OCI-LY7 (cell line): ENCODE data around the gene SLC45A3. TPM values are rescaled to one million over a fixed set of nuclear protein-coding genes. Genes with fewer than 3 reads are reported as not detected.

ENCODE experiments used
- BruUV-seq: library from RNA; stranded (reverse); fragments of 400-500 nt; replicated peaks from 2 replicates; lab custom pipeline; 2021; lab: Mats Ljungman, UMichigan
- CTCF ChIA-PET: fragments of 300-600 bp; sonication (Branson Sonifier 250); formaldehyde crosslinking; loops from one replicate; lab custom pipeline; 2022; ENCODE audit warnings: antibody characterized with exemption; ENCODE audit not compliant: unreplicated experiment; lab: Charles Lee
- POLR2A ChIA-PET: fragments of 300-600 bp; sonication (Branson Sonifier 250); formaldehyde crosslinking; loops from one replicate; lab custom pipeline; 2022; ENCODE audit warnings: antibody characterized with exemption; lab: Charles Lee
- DNase-seq: peaks from one replicate; pipeline ENCODE4 v3.0.0-alpha.2; 2015; ENCODE audit warnings: low spot score
- H2AFZ ChIP-seq: fragments of 200-600 bp; sonication (generic), shearing (Covaris generic); 2 replicates; pipeline ENCODE4 v1.6.1; 2014; ENCODE audit warnings: mild to moderate bottlenecking, antibody characterized with exemption, low read length, moderate library complexity
- H3K27ac ChIP-seq: fragments of 200-600 bp; sonication (generic); 2 replicates; pipeline ENCODE4 v1.5.1; 2014; ENCODE audit warnings: mixed run types, low read depth, mild to moderate bottlenecking, moderate library complexity, low read length, inconsistent platforms; ENCODE audit not compliant: poor library complexity, severe bottlenecking
- H3K36me3 ChIP-seq: fragments of 200-600 bp; sonication (generic); 2 replicates; pipeline ENCODE4 v1.6.1; 2014; ENCODE audit warnings: mild to moderate bottlenecking, antibody characterized with exemption, low read length, moderate library complexity, mixed read lengths; ENCODE audit not compliant: insufficient read depth
- H3K4me1 ChIP-seq: fragments of 200-600 bp; sonication (generic); 2 replicates; pipeline ENCODE4 v1.5.1; 2014; ENCODE audit warnings: mild to moderate bottlenecking, low read length; ENCODE audit not compliant: insufficient read depth, poor library complexity, severe bottlenecking
- H3K4me2 ChIP-seq: fragments of 200-600 bp; sonication (generic); 2 replicates; pipeline ENCODE4 v1.6.1; 2014; ENCODE audit warnings: mild to moderate bottlenecking, low read length
- H3K4me3 ChIP-seq: fragments of 200-600 bp; sonication (generic); 2 replicates; pipeline ENCODE4 v1.5.1; 2014; ENCODE audit warnings: mild to moderate bottlenecking, low read depth, low read length; ENCODE audit not compliant: poor library complexity, severe bottlenecking
- H3K79me2 ChIP-seq: fragments of 200-600 bp; sonication (generic); 2 replicates; pipeline ENCODE4 v1.6.1; 2016; ENCODE audit warnings: low read depth, mild to moderate bottlenecking, low read length, moderate library complexity, mixed read lengths; ENCODE audit not compliant: insufficient read depth
- H3K9me2 ChIP-seq: fragments of 200-600 bp; sonication (generic); 2 replicates; pipeline ENCODE4 v1.6.1; 2016; ENCODE audit warnings: mild to moderate bottlenecking, low read length, mixed read lengths; ENCODE audit not compliant: insufficient read depth
- H3K9me3 ChIP-seq: fragments of 200-600 bp; sonication (generic); 2 replicates; pipeline ENCODE4 v1.6.1; 2014; ENCODE audit warnings: mild to moderate bottlenecking, mixed run types, low read length, mixed read lengths
- H4K20me1 ChIP-seq: fragments of 200-600 bp; sonication (generic); 2 replicates; pipeline ENCODE4 v1.6.1; 2014; ENCODE audit warnings: mild to moderate bottlenecking, antibody characterized with exemption, low read length, moderate library complexity, mixed read lengths; ENCODE audit not compliant: insufficient read depth
- EZH2phosphoT487 ChIP-seq: fragments of 200-600 bp; sonication (generic); IDR thresholded peaks from 2 replicates; pipeline ENCODE4 v1.6.1; 2018; ENCODE audit warnings: low read depth, borderline replicate concordance, mild to moderate bottlenecking, mixed run types, antibody characterized with exemption, low read length, moderate library complexity, mixed read lengths
- intact Hi-C: fragments of 100-400 bp; cut with micrococcal nuclease; formaldehyde crosslinking; loops from one replicate; pipeline ENCODE4 v1.10.0; 2022; ENCODE audit not compliant: unreplicated experiment
- total RNA-seq, 2 experiments: library from RNA; depleted of rRNA in 1 of 2; stranded (reverse); fragments of >200 nt in 1 of 2; shearing (Covaris generic) in 1 of 2; gene quantifications; 2 replicates each; pipeline ENCODE4 v1.2.3, GENCODE V29; 2014 to 2022
- TF ChIP-seq, protein P1 (sequence below): fragments of 200-600 bp; sonication (generic); conservative IDR thresholded peaks from 2 replicates; pipeline ENCODE4 v1.5.1; 2014; ENCODE audit warnings: mild to moderate bottlenecking, antibody characterized with exemption, low read length, moderate library complexity, mixed read lengths

SLC45A3 gene
- total RNA-seq, 2 experiments from 2014 or later, result 2.4 to 5.3 TPM

DNA sequence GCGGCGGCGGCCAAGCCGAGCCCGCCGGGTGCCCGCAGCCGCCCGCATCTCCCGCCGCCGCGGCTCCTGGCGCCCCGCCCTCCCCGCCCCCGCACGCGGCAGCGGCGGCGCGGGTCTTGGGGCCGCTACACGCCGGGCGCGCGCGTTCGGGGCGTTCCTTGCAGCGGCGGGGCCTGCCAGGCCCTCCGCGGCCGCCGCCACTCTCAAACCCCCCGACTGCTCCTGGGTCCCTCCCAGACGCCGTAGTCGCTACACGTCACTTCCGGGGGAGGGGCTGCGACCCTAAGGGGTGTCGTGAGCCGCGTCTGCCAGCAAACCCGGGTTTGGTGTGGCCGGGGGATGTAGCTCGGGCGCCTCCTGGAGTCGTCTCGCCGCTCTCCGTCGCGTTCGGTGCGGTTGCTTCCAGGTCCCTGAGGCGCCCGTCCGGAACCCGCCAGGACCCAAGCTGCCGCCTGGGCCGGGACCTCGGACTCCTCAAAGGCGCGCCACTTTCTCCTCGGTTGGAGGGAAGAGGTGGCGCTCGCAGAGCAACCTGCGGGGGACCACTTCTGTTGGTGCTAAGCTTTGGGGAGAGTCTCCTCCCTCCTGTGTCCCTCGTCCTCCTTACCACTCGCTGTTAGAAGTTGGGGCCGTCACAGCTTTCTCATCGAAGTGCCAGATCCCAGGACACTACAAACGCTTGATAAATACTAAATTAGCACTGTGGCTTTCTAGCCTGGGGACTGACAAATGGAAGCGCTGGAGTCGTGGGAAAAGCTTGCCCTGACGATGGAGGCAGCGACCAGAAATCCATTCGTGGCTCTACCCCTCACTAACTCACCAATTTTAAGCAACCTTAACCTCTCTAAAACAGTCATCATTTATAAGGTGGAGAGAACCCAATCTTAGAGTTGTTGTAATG is 48.3 kb downstream of the SLC45A3 start, which contains the start of gene ELK4:
Gene ELK4 (minus strand): TSS at position 244 of the 901 bp plus-strand sequence. CDS start 8,129 bp downstream, outside the sequence.
- ChIA-PET POLR2A (interaction anchor here (0.8 to 6.4 kb wide), 14 partner anchors 10 to 107 kb away, joined by 3 to 183 read pairs (median 4); no protein-coding TSS in a partner anchor), CTCF (interaction anchor here (0.9 to 3.1 kb wide), 7 partner anchors 16 to 43 kb away, joined by 3 to 41 read pairs (median 5); no protein-coding TSS in a partner anchor)
- H3K4me3 ChIP-seq, result peak within 1 kb of the TSS; percentile 92
- peaks cover 11% of the 10 kb centered on the region; the same call in 1 of the 2 replicates for H4K20me1 ChIP-seq
- TF ChIP-seq EZH2phosphoT487, result no peak
- TF ChIP-seq, protein P1, sequence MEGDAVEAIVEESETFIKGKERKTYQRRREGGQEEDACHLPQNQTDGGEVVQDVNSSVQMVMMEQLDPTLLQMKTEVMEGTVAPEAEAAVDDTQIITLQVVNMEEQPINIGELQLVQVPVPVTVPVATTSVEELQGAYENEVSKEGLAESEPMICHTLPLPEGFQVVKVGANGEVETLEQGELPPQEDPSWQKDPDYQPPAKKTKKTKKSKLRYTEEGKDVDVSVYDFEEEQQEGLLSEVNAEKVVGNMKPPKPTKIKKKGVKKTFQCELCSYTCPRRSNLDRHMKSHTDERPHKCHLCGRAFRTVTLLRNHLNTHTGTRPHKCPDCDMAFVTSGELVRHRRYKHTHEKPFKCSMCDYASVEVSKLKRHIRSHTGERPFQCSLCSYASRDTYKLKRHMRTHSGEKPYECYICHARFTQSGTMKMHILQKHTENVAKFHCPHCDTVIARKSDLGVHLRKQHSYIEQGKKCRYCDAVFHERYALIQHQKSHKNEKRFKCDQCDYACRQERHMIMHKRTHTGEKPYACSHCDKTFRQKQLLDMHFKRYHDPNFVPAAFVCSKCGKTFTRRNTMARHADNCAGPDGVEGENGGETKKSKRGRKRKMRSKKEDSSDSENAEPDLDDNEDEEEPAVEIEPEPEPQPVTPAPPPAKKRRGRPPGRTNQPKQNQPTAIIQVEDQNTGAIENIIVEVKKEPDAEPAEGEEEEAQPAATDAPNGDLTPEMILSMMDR, result peak; percentile 78
- peaks cover 45% of the 10 kb centered on the region for H3K79me2 ChIP-seq
- intact Hi-C loops, result loop anchor here (1.0 to 2.0 kb wide), 4 partner anchors 25 to 128 kb away; partner anchors contain the start of gene CDK18
- no peaks in the 10 kb centered on the region for H3K9me3 ChIP-seq
- peaks cover 34% of the 10 kb centered on the region for H3K4me1 ChIP-seq
- H3K4me2 ChIP-seq, result peak within 1 kb of the TSS; percentile 97
- peak within 1 kb of the TSS; percentile 93 for H3K27ac ChIP-seq
- peaks cover 21% of the 10 kb centered on the region for H3K36me3 ChIP-seq
- peak within 1 kb of the TSS; percentile 68 for H2AFZ ChIP-seq
- peak; percentile 99 for DNase-seq
- no peaks in the 10 kb centered on the region for H3K9me2 ChIP-seq
- BruUV-seq, result no TSS peak

DNA sequence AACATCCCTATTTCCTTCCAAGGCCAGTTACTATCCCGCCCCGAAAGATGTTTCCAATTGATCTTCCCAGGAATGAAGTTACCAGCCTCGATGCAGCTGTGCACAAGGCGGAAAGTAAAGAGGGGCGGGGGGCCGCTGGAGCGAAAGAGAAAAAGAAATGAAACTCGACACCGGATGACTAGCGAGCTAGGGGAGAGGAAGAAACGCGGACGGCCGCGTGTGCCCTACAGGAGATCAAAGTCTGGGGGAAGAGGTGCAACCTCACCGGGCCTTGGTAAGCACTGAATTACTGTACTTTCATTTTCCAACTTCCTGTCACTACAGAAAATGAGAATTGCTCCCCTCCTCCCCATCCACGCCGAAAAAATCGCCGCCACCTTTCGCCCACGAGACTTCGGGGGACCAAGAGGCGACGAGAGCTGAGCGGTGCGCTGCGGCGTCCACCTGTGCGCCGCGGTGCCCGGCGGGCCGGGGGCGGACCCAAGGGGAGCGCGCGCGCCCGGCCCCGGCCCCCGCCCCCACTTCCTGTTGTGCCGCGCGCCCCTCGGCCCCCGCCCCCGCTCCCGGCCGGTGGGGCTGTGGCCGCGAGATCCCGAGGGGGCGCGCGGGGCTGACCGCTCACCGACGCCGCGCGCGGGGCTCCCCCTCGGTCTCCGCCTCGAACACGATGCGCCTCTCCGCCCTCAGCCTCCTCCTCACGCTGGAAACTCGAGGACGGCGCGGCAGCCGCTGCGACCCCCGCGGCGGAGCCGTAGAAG is 49.1 kb downstream of the SLC45A3 start:
- H3K79me2 ChIP-seq, result peaks cover 53% of the 10 kb centered on the region
- peaks cover 29% of the 10 kb centered on the region for H3K36me3 ChIP-seq
- H3K4me2 ChIP-seq, result peak overlapping the region; percentile 94
- intact Hi-C loops, result no loop called here
- peaks cover 42% of the 10 kb centered on the region for H3K4me1 ChIP-seq
- H3K9me2 ChIP-seq, result no peaks in the 10 kb centered on the region
- no TSS peak for BruUV-seq
- H2AFZ ChIP-seq, result no peak overlapping the region
- TF ChIP-seq, protein P1, result no peak
- TF ChIP-seq EZH2phosphoT487, result no peak
- ChIA-PET POLR2A (interaction anchor here (1.1 to 6.4 kb wide), 4 partner anchors 19 to 99 kb away, joined by 3 to 183 read pairs (median 9); no protein-coding TSS in a partner anchor), CTCF (interaction anchor here (1.2 to 3.1 kb wide), 3 partner anchors 37 to 43 kb away, joined by 4 to 41 read pairs (median 14); no protein-coding TSS in a partner anchor)
- peak; percentile 95 for DNase-seq
- peak overlapping the region; percentile 92 for H3K4me3 ChIP-seq
- H3K9me3 ChIP-seq, result no peaks in the 10 kb centered on the region
- peak overlapping the region; percentile 93 for H3K27ac ChIP-seq
- peaks cover 17% of the 10 kb centered on the region; the same call in 1 of the 2 replicates for H4K20me1 ChIP-seq
